ENCODE measurements around the gene CGA.

Gene CGA

DNA sequence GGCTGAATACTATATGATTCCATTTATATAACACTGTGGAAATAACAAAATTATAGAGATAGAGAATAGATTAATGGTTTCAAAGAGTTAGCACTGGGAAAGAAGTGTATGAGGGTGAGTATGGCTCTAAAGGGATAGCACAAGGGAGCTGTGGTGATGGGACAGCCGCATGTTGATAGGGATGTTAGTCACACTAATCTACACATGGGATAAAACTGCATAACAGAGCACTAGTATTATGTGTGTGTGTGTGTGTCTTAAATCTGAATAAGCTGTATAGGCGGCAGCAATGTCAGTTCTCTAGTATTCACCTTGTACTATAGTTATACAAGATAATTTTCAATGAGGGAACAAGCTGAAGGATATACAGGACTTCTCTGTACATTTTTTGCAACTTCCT, 5.8 kb downstream of the CGA start:
- no peak for DNase-seq

GRCh38 chr6:87088076-87088475, 6.8 kb downstream of the CGA start:
- DNase-seq: no peak

DNA sequence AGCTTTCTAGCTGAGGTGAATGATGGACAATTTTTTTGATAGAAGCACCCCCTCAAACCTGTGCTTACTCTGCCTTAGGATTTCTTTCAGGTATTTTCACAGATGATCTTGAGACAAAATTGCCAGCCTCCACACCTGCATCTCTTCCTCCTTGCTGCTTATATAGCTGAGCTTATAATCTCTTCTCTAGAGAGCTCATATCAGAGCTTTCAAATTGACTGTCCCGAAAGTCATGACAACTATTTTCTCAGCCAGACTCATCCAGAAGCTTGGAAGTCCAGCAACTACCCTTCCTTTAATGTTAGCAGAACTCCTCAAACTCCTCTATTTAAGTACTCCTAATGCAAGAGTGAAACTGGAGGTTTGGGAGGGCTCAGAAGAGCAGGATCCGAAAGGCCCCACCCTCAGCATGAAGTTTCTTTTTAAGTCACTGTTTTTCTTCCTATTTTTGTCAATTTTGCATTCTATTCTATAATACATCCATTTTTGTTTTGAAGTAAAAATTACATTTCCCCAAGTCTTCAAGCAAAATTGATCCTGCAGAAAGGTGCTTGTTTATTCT, 12.7 kb downstream of the CGA start:
- DNase-seq: no peak

DNA sequence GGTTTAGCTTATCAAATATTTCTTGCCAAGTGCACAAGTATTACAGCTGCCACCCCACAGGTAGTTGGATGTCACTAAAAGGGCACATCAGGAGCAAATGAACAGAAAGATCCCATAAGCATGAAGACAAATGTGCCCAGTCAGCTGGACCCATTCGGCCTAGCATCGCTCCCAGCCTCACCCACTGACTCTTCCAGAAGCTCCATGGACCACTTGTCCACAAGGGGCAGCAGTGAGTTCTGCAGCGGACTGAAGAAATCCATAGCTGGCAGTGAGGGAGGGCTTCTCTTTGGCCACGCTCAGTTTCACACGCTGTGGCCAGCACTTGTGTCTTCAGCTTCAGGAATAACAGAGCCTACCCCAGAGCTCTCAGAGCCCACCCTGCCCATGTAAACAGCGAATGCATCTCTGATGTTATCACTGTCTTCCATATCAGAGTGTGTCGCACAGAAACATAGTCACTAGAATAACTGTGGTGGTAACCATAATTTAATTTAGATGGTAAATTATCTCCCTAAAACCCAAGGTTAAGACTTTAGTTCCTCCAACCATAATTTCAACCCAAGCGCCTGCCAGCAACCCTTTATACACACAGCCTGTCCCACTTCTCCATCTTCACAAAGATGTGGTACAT, 15.8 kb downstream of the CGA start:
- peak in 41 of 58 donors; percentile 5 to 67 (median 30) for DNase-seq

- no peak for DNase-seq
These were observed 19.7 kb downstream of the CGA start for GRCh38 chr6:87075168-87075567.

GRCh38 chr6:87074101-87074621, 20.7 kb downstream of the CGA start:
- peak in 24 of 58 donors; percentile 1 to 54 (median 10) for DNase-seq

DNA sequence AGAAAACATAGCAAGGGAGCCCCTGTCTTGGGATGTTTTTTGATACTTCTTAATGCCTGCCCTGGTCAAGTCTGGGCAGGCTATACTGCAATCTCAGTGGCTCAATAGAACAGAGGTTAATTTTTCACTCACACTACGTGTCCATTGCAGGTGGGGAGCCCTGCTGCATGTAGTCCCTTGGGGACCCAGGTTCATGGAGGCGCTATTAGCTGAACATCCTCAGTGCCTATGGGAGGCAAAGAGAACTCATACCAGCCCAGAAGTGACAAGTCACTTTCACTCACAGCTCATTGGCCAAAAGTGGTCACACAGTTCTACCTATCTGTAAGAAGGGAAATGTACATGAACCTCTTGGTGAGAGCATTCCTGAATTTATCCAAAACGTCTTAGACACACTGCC, 23.2 kb downstream of the CGA start:
- no peak for DNase-seq

- no peak for DNase-seq
These were observed 24.2 kb downstream of the CGA start for GRCh38 chr6:87070741-87071140.

GRCh38 chr6:87068795-87069194, 26.1 kb downstream of the CGA start:
- DNase-seq: no peak

DNA sequence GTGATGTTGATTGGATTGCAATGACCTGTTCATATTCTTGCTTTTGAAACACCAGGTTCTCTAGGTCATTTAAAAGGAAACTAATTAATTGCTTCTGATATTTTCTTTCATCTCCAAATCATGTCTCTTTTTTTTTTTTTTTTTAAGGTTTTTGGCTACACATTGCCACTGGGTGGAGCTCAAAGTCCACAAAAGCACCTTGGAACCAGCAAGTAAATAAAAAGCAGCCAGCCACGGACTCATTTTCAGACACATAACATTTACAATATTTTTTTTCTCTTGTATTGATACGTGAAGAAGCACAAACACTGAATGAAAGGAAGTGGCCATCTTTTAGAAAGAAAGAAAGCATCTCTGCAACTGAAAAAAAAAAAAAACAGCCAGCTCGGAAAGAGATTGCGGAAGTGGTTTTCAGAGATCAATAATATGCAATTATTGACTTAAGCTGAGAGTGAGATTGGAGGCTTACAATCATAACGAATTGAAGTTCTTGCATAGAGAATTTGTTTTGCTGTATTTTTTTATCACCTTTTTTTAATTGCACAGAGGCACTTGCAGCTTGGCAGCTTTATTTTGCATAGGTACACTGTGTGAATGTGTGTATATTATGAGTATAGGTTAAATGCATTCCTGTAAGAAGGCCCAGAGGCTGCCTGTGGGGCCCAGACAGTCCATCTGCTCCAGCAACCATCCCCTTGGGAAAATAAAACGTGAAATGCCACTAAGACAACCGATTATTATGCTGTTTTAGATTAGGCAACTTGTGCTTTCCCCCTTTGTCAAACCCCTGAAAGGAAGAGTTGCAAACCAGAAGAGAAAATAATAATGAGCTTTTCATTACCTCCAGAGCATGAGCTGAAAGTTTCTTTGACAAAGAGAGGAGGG, 28.2 kb downstream of the CGA start:
- DNase-seq: peak in 21 of 58 donors; percentile 0 to 46 (median 7)

DNA sequence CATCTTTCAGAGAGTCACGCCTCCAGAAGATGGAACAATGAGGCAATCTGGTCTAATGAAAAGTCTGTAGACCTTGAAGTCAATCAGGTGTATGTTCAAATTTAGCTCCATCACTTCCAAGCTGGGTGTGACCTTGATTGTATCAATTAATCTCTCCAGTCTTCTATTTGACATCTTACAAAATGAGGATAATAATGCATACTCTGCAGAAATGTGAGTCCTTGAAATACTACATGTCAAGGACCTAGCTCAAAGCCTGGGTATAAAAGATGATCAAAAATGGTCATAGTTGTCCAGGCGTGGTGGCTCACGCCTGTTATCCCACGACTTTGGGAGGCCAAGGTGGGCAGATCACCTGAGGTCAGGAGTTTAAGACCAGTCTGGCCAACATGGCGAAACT, 29.8 kb downstream of the CGA start:
- no peak for DNase-seq

GRCh38 chr6:87059943-87060342, 35.0 kb downstream of the CGA start:
- DNase-seq: no peak

DNA sequence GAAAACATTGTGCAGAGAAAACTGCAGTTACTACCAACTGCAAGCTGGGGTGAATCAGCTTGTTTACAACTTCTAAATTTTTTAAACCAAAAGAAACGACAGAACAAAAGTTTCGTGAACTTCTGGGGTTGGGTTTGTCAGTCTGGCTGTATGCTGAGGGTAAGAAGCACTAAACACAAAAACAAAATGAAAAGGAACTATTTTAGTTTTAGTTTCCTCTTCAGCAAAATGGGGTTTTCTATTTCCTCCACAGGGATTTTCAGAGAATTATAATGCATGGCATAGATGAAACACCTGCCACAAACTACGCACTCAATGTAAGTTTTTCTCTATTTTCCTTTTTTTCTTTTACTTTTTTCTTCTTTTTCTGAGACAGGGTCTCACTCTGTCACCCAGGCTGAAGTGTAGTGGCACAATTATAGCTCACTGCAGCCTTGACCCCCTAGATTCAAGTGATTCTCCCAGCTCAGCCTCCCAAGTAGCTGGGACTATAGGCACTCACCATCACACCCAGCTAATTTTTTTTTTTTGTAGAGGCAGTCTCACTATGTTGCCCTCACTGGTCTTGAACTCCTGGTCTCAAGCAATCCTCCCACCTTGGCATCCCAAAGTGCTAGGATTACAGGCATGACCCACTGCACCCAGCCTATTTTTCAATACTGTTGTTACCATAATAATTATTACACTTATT, 40.6 kb downstream of the CGA start:
- no peak for DNase-seq

DNA sequence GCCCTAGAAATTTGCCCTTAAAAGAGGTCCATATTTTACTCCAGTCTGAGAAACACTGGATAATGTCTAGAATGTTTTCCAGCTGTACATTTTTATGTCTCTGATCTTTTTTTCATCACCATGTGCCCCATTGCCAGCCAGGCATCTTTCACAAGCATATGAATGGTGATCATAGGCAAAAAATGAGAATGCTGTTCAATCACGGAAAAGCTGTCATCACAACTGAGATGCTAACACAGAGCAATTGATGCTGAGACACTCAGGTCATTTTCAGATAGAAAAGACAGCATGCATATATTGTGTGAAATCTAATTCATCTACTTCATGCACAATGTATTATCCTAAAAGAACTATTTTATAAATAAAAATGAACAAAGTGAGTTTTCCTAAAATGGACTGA, 41.6 kb downstream of the CGA start:
- no peak for DNase-seq

DNA sequence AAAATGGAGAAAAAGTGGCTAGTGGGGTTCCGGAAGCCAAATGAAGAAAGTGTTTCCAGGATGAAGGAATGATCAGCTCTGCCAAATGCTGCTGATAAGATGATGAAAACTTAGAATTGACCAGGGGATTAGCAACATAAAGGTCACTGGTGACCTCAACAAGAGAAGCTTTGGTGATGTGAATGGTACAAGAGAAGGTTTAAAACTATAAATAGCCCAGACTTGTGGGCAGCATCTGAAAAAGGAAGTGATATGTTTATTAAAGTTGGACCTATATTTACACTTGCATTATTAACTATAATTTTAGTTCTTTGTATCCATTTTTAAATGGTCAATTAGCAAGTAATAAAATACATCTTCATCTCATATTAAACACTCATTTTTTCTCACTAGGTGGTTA, 45.1 kb downstream of the CGA start:
- no peak for DNase-seq

DNA sequence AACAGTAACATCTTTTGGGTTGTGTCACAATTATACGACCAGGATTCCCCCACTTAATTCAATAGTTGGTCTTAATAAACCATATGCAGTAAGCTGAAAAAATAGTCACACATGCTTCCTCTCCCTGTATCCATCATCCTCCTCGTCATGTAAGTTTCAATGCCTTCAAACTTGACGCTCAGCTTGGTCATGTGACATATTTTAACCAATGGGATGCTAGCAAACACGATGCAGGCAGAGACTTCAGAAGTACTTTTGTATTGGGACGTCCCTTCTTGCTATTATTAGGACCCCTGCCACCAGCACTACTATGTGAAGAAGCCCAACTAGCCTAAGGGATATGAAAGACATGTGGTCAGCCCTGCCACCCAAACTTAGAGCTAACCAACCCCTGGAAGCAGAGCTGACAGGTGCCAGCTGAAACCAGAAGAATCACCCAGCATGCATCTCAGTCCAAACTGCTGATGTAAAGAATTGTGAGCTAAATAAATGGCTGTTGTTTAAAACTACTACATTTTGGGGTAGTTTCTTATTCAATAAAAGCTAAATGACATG, 49.3 kb downstream of the CGA start:
- no peak for DNase-seq

GRCh38 chr6:87040729-87041128, 54.2 kb downstream of the CGA start:
- no peak for DNase-seq
